SKM-1 (cell line): ENCODE results near the gene ZMIZ1.
"Not testable (repeated sequence)": the region's sequence is repeated elsewhere in the genome, so short reads cannot be mapped to it uniquely, and the experiment has no call there.

Source experiments
- DNase-seq: peaks from one replicate; lab custom pipeline; 2025; ENCODE audit not compliant: unreplicated experiment; lab: John Stamatoyannopoulos, UW

Gene ZMIZ1

DNA sequence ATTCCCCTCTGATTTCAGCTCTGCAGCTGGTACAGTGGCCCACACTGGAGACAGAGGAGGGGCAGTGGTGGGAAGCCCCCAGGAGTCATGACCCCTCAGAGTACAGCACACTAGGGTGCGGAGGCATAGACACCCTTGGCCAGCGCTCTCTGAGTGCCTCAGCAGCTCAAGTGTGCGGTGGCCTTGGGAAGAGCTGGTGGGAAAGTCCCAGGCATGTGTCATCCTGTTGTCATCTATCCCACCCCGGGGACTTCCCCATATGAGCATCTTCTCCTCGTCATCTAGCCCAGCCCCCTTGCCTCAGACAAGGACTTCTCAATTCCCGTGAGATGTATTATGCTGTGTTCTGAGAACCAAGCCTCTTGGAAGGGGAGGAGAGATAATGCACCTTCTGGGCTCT lies 262.9 kb downstream of the ZMIZ1 start:
- DNase-seq, result no peak

DNA sequence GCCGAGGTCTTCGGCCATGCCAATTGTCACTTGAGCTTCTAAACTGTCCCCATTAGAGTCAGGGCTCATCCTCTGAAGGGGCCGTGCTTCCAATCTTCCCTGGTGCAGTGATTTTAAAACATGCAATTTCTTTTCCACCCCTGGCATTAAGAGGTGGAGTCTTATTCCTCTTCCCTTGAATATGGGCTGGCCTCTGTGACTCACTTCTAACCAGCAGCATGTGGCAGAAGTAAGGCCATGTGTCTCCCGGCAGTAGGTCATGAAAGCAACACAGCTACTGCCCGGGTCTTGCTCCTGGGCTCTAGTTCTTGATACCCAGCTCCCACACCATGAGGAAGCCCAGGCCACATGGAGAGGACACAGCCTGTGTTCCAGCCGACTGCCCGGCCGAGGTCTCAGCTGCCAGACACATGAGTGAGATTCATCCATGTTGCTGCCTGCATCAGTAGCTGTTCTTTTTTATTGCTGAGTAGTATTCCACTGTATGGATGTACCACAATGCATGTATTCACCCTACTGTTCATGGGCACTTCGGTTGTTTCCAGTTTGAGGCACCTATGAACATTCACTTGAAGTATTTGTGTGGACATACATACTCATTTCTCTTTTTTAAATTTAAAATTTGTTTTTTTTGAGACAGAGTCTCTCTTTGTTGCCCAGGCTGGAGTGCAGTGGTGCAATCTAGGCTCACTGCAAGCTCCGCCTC lies 264.0 kb downstream of the ZMIZ1 start:
- not testable (repeated sequence) for DNase-seq

DNA sequence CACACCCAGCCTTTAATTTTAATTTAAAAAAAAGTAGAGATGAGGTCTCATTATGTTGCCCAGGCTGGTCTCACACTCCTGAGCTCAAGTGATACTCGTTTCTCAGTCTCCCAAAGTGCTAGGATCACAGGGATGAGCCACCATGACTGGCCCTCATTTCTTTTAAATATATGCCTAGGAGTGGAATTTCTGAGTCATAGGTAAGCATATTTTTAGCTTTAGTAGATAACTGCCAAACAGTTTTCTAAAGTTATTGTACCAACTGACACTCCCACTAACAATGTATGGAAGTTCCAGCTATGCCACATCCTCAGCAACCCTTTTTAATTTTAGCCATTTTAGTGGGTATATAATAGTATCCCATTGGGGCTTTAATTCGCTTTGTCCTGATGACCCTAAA lies 264.7 kb downstream of the ZMIZ1 start:
- no peak for DNase-seq

DNA sequence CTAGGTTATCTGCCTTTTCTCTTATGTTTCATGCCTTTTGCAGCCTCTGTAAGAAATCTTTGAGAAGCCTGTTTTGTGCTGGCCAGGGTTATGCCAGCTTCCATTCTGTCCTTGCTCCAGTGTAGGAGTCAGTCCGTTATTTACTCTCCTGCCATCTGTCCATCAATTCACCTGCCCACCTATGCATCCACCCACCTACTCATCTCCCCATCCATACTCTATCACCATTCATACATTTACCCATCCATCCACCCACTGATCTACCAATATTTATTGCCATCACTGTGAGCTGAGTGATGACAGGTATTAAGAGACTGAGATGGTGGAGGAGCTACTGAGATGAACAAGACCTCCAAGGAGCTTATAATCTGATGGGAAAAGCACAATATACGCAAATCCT lies 265.8 kb downstream of the ZMIZ1 start:
- DNase-seq, result no peak

DNA sequence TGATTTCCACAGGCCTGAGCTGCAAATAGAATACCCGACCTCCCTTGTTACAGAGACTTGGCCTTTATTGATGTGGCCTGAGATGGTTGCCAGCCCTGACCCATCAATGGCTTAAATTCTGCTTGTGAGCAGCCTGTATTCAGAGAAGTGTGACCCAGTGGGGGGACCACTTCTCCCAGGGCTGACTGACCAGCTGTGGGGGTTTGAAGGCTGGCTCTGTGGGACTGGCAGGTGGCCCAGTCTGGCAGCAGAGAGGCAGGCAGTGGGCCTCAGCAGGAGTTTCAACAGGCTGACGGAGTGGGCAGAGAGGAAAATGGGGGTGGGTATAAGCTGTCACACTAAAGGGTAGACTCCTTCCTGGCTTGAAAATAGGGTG lies 266.3 kb downstream of the ZMIZ1 start:
- DNase-seq, result no peak

DNA sequence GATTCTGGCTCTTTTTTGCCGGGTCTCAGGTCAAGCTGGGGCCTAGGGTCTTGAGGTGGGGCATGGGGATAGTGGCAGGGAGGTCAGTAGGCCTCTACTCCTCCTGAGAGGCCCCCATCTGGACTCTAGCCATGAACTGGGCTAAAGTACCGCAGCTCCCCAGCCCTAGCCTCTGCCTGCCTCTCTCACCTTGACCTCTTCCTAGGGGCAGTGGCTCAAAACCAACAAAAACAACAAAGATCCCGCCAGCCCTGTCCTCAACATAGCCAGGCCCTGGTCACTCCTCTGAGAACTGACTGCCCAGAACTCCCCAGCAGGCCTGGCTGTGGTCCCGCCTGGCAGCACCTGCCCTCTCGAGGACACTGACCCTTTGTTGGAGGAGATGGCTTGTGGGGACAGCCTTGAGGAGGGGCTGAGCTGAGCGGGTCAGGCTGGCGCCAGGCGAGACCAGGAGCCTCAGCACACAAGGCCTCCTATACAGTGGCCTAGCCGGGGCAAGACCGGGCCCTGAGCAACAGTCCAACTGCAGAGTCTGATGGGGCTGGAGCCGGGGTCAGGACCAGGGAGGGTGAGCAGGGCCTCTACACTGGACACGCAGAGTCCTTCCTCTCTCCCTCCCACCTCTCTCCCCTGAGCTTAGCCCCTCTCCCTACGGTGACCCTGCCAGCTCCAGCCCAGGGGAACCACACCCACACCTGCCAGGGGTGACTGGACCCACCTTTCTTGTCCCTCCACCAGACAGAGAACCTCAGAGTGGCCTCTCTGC lies 266.9 kb downstream of the ZMIZ1 start:
- DNase-seq, result no peak

DNA sequence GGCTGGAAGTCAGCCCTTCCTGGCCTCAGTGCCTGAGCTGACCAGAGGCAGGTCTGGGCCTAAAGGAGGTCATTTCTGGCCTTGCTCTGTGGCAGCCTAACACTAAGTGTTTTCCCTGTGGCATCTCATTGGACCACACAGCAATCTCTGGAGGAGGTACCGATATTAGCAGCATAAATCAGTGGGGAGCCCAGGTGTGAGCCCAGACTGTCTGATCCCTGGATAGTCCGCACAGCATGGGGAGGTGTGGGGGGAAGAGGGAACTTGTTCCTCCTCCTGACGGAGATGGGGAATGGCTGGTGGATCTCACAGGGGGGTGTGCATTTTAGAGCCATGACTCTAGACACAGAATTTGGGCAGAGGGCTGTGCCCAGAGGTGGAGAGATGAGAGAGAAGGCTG lies 267.5 kb downstream of the ZMIZ1 start:
- no peak for DNase-seq

DNA sequence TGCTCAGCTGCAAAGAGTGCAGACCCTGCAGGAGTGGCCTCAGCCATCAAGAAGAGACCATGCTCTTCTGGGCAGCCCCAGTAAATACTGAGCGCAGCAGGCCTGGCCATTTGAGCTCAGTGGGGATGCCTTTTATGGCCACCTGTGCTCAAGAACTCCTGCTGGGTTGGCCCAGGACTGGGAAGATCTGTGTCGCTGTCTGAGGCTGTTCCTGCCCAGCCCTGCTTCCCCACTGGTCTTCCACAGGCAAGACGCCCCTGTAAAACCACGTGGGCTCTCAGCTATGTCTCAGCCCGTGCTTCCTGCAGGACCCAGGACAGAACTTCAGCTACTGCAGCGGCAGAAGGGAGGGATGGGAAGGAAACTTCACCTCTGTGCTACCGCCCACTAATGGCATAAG lies 268.0 kb downstream of the ZMIZ1 start:
- DNase-seq, result no peak

DNA sequence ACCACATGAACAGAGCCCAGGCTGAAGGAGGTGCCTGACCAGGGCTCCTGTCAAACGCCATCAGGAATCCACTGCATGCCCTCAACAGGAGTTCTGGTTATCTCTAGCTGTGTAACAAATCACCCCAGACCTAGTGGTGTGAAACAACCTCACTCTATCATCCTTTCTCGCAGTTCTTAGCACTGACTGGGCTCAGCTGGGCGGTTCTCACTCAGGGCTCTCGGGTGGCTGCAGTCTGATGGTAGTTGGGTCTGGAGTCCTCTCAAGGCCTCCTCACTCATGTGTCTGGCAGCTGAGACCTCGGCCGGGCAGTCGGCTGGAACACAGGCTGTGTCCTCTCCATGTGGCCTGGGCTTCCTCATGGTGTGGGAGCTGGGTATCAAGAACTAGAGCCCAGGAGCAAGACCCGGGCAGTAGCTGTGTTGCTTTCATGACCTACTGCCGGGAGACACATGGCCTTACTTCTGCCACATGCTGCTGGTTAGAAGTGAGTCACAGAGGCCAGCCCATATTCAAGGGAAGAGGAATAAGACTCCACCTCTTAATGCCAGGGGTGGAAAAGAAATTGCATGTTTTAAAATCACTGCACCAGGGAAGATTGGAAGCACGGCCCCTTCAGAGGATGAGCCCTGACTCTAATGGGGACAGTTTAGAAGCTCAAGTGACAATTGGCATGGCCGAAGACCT lies 269.2 kb downstream of the ZMIZ1 start:
- not testable (repeated sequence) for DNase-seq

DNA sequence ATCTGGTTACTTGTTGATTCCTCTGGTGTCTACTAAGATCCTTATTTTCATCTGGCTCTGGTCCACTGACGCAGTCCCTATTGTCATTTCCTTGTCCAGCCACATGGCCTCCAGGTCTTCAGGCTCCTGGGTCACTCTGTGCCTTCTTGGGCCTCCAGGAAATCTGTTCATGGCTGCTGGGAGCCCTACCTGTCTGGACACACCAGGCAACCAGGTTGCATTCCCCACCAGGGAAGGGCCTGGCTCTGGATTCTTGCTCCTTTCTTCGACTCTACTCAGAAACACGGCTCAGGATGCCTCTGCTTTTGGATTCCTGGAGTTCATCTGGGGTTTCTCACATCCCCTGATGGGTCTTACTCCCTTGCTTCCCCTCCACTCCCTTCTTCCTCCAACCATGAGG lies 270.5 kb downstream of the ZMIZ1 start:
- no peak for DNase-seq

DNA sequence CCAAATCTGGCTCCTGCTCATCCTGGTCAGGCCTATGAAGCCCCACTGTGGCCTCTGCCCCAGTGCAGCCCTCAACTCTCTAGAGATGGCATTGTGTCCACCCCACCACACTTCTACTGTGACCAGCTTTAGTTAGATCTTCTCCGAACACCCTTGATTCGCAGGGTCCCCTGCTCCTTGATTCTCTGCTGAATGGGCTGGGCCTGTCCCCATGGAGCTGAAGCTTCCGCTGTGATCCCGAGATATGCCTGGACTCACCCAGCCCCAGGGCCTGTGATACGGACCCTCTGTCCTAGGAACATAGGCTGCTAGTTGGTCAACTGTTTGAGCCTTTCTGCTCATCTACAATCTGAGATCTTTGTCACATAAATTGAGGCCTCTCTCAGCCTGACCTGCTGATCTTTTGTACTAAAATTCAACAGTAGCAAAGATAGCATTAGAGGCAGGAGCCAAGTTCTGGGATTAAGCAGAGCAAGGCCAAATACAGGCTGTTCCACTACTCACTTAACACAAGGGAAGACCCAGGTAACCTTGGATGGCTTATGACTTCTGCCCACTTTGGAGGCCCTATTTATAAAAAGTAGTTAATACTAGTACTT lies 272.0 kb downstream of the ZMIZ1 start:
- no peak for DNase-seq

DNA sequence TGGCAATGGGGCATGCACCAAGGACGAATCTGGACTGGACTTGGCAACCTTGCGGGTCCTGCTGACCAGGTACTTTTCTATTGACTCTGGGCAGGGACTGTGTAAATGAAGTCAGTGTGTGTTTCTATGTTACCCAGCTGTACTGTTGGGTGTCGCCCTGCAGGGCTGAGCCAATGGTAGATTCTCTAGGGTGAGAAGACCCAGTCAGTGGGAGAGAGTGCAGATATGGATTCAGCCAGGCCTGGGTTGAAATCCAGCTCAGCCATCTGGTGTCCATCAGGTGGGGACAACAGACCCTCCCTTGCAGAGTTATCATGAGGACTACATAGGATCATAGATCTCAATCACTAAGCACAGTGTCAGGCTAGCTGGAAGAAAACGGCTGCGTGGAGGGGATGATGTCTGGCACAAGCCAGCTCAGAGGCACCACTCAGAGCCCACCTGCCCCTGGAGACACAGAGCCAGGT lies 273.6 kb downstream of the ZMIZ1 start:
- DNase-seq, result no peak

DNA sequence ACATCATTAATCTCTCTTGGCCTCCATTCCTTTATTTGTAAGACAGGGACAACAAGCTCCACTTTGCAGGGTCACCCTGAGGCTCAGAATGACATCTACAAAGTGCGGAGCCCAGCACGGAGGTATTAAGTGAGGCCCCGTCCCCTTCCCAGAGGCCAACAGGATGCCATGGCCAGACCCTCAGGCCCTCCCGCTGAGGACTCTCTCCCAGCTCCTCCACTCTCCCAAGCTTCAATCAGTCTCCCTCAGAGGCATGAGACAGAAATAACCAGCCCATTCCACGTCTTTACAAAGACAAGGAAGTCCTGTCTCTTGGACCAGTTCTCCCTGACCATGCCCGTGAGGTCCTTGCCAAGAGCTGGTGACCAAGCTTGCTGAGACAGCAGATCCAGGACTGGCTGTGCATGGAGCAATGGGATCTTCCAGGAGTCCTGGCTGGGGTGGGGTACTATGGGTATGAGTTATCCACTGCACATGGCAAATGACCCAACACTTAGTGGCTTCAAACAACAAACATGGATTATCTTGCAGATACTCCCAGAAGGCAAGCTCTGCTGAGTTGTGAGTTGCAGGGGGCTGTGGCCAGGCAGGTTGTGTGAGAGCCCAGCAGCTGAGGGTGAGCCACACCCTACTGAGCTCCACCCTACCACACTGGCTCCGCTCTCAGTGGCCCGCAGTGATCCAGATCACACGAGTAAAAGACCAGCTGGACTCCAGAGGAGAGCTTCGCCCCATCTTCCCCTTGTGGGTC lies 274.2 kb downstream of the ZMIZ1 start:
- no peak for DNase-seq

DNA sequence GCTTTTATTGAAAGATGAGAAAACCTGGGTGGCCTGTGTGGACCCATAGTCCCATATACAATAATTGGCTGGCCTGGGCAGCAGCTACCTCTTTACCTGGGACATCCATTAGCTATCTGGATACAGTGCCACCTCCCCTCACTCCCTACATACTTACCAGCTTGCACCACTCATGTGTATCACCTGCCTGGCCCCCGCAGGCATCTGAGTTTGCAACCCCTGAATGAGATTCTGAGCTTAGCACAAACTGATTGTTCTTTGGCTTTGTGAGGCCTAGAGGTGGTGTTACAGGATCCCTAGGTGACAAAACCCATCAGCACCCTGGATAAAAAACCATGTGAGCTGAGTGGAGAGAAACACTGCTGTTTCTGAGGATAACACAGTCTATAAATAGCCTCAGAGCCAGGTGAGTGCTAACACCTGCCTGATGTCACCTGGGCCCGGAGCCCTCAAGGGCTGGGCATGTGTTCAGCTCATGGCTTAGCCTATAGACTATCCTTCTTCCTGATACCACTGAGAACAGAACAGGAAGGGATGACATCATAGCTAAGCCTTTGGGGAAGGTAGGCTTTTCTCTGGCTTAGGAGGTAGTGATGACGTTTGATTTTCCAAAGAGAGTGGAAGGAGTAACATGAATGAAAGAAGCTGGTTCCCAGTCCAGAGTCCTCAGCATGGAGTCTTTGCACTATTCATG lies 275.9 kb downstream of the ZMIZ1 start:
- no peak for DNase-seq

DNA sequence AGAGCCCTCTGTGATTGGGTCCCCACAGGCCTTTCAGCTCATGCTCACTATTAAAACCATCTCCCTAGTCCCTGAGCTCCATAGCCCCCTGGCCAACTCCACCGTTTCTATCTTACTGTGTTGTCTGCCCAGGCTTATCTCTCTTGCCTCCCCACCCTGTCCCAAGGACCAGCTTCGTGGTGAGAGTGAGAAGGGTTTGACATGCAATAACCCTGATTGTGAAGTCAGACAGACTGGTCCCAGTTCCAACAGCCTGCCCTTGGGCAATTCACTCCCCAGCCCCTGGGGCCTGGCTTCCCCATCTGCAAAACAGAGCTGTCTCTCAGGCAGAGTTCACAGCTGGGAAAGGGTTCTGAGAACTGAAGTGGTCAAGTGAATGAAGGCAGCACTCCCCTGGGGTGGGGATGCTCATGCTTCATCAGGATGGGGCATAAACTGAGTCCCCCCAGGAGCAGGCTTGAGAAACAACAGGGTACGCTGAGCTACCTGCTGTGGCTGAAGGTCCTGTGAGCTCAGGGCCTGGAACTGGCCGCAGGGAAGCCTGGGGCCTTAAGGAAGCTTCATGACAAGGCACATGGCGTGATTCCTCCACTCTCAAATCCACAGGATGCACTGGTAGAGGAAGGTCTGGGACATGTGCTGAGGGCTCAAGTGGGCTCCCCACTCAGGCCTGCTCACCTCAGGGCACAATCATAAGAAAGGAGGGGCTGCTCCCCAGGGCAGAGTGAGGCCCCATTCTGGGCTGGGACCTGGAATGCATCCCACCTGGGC lies 276.7 kb downstream of the ZMIZ1 start:
- DNase-seq, result peak; percentile 27

DNA sequence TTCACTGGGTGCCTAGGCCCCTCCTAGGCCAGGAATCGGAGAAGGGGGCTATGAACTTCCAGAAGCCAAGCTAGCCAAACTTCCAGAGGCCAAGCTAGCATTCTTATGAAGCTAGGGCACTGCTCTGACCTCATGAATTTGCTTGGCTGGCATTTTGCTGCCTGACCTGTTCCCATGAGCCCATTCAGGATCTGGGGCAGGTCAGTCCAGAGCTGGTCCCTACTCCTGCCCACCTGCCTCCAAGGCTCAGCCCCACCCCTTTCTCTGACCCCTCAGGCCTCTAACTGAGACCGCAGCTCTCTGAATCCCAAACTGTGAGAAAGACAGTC lies 277.2 kb downstream of the ZMIZ1 start:
- DNase-seq, result no peak

DNA sequence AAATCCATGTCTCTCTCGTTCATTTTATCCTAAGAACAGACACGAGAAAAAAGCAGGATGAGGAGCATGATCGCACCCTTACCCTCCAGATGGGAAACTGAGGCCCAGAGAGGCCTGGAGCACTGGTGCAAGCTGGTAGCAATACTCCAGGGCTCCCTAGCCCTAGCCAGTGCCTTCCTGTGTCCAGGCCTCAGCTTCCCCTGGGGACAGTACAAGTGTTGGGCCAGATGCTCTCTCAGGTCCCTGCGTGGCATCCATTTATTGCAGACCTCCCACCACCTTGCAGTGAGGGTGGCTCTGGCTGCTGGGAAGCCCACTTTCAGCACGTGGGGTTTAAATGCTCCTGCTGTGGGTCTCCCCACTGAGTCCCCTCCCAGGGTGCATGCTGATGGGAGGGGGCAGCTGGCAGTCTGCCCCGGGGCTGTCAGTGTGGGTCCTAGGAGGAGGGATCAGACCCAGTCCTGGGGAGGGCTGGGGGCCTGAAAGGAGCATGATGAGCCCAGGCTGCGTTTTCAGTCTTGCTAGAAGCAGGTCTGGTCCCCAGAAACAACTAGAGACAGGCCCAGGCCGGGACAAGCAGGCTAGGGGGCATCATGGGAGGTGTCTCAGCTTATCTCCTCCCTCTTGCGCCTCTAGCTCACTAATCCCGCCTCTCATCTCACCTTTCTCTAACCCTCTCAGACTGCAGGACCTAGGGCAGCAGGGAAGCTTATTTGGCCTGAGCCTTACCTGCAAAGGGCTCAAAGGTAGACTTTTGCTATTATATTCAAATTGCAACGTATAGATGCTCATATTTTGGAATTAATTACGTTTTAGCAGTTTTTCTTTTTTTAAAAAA lies 277.8 kb downstream of the ZMIZ1 start:
- DNase-seq, result no peak

DNA sequence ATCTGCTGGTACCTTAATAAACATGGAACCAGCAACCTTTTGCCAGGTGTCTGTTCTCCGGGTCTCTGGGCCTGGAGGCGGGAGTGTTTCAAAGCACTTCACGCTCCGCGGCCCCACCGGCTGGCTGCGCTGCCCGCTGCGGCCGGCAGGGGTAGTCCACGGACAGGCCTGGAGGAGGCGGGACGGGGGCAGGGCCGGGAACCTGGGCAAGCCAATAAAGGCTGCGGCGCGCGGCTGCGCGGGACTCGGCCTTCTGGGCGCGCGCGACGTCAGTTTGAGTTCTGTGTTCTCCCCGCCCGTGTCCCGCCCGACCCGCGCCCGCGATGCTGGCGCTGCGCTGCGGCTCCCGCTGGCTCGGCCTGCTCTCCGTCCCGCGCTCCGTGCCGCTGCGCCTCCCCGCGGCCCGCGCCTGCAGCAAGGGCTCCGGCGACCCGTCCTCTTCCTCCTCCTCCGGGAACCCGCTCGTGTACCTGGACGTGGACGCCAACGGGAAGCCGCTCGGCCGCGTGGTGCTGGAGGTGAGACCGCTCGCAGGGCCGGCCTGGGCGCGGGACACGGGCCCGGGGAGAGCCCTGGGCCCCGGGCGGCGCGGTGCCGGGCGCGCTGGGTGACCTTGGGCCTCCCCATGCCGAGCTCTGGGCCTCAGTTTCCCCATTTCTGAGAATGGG lies 278.6 kb downstream of the ZMIZ1 start, which contains the start of gene PPIF:
PPIF (plus strand) TSS at position 244 of the 668 bp plus-strand sequence; CDS start at position 324, 80 bp downstream.
- DNase-seq, result peak; percentile 77
